AG09309 (cell line): ENCODE measurements around the gene TIA1.

Experiments used
- DNase-seq: peaks from one replicate; pipeline ENCODE4 v3.0.0-alpha.2; 2010; ENCODE audit warnings: low read depth
- H3K4me3 ChIP-seq: 2 replicates; pipeline ENCODE4 v1.5.1; 2011; ENCODE audit warnings: mild to moderate bottlenecking, low read depth, low read length, moderate library complexity; ENCODE audit not compliant: control insufficient read depth
- CTCF ChIP-seq: IDR thresholded peaks from 2 replicates; pipeline ENCODE4 v1.5.1; 2011; ENCODE audit warnings: mild to moderate bottlenecking, low read depth, low read length, inconsistent platforms; ENCODE audit not compliant: insufficient read depth, control insufficient read depth; ENCODE audit errors: missing control alignments

The TIA1 gene

GRCh38 chr2:70214365-70214764 is 34.1 kb downstream of the TIA1 start:
- no peak for TF ChIP-seq CTCF
- H3K4me3 ChIP-seq, result no peak overlapping the region
- DNase-seq, result no peak

- no peak for DNase-seq
- TF ChIP-seq CTCF, result no peak
These were observed 36.0 kb downstream of the TIA1 start for GRCh38 chr2:70212298-70212932.

GRCh38 chr2:70211595-70211994 is 36.8 kb downstream of the TIA1 start:
- DNase-seq, result no peak
- TF ChIP-seq CTCF, result no peak
- no peak overlapping the region for H3K4me3 ChIP-seq

More at GRCh38 chr2:70212298-70212932, 36.0 kb downstream of the TIA1 start:
- no peak overlapping the region for H3K4me3 ChIP-seq

- no peak for DNase-seq
- H3K4me3 ChIP-seq, result no peak overlapping the region
- no peak for TF ChIP-seq CTCF
These were observed 44.0 kb downstream of the TIA1 start for GRCh38 chr2:70204452-70204851.

- DNase-seq, result no peak
These were observed 45.3 kb downstream of the TIA1 start for GRCh38 chr2:70203086-70203485.

DNA sequence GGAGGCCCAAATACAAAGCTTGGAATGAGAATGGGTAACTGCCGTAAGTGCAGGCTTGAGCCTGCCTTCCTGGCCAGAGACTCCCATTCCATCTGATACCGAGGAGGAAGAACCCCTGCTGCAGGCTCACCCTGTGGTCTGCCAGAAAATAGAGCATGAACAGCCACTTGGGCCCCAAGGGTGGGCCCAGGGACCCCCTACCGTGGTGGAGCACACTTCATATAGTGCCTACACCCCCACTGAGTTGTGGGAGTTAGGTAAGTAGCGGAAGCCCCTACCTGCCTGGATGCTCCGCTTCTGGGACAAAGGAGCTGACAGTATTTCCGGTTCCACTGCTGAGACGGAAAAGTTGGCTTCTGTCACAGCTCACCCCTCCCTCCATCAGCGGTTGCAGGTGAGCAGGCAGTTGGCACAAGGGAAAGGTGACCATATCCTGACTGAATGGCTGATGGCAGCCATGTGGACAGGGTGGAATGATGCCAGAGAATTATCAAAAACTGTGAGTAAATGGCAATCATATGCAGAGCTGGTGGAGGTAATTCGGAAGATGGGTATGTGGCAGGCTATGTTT is 46.1 kb downstream of the TIA1 start:
- no peak for DNase-seq
- no peak overlapping the region for H3K4me3 ChIP-seq
- no peak for TF ChIP-seq CTCF

More at GRCh38 chr2:70203086-70203485, 45.3 kb downstream of the TIA1 start:
- TF ChIP-seq CTCF, result no peak
- no peak overlapping the region for H3K4me3 ChIP-seq
